Prostate gland (tissue), 2 donors: ENCODE results near the gene CNPPD1.

Experiments
- CTCF ChIP-seq, 4 experiments: fragments of 200-600 bp in 2 of 4; fragments of 450-650 bp in 2 of 4; sonication (generic) in 2 of 4; IDR thresholded peaks; 1 replicate in 3 of 4; 2 replicates in 1 of 4; pipeline ENCODE4 v1.5.1; 2016 to 2019; ENCODE audit warnings: antibody characterized with exemption in 4 of 4, mild to moderate bottlenecking in 2 of 4, moderate library complexity in 2 of 4
- POLR2A ChIP-seq: fragments of 450-650 bp; IDR thresholded peaks from one replicate; pipeline ENCODE4 v1.6.1; 2016; ENCODE audit warnings: antibody characterized with exemption, mild to moderate bottlenecking
- POLR2AphosphoS5 ChIP-seq: sonication (generic); formaldehyde crosslinking; IDR thresholded peaks from one replicate; pipeline ENCODE4 v1.6.1; 2017; ENCODE audit warnings: antibody characterized with exemption

- TF ChIP-seq POLR2A (no peak), CTCF (IDR thresholded peaks at IDR 0.05) (no peak), POLR2AphosphoS5 (no peak)
Observed at GRCh38 chr2:219131744-219132143, 45.0 kb downstream of the CNPPD1 start.
